H1 (cell line): ENCODE results near the gene ASB6. TPM values are rescaled to one million over a fixed set of nuclear protein-coding genes. Genes with fewer than 3 reads are reported as not detected.

Experiments
- CTCF ChIA-PET: fragments of 300-600 bp; sonication (Branson Sonifier 250); formaldehyde crosslinking; loops from one replicate; lab custom pipeline; 2021; ENCODE audit not compliant: partially characterized antibody; lab: Charles Lee
- POLR2A ChIA-PET: fragments of 300-600 bp; sonication (Branson Sonifier 250); formaldehyde crosslinking; loops from one replicate; lab custom pipeline; 2021; ENCODE audit warnings: inconsistent platforms; ENCODE audit not compliant: partially characterized antibody; lab: Charles Lee
- DNase-seq, 2 experiments: peaks; one replicate each; pipeline versions ENCODE4 v3.0.0 to v3.0.0-alpha.2; 2010 to 2022; ENCODE audit warnings: low spot score in 2 of 2, low read depth in 1 of 2, mixed read lengths in 1 of 2
- FAIRE-seq: peaks from 2 replicates; lab custom pipeline; 2011; peaks lifted over from hg19 to GRCh38; lab: Jason Lieb, UNC
- H2AFZ ChIP-seq: 2 replicates; pipeline ENCODE4 v1.8.1; 2012; ENCODE audit warnings: low read length, inconsistent platforms
- H2AK5ac ChIP-seq: 2 replicates; pipeline ENCODE4 v1.6.1; 2013; ENCODE audit warnings: low read depth, low read length
- H2BK120ac ChIP-seq: replicated peaks from 2 replicates; pipeline ENCODE3; 2013; ENCODE audit warnings: low read depth, low read length, inconsistent platforms
- H2BK12ac ChIP-seq: 2 replicates; pipeline ENCODE4 v1.6.1; 2013; ENCODE audit warnings: low read depth, low read length
- H2BK15ac ChIP-seq: 2 replicates; pipeline ENCODE4 v1.6.1; 2013; ENCODE audit warnings: low read length
- H2BK20ac ChIP-seq: 2 replicates; pipeline ENCODE4 v1.6.1; 2013; ENCODE audit warnings: low read length
- H2BK5ac ChIP-seq: 2 replicates; pipeline ENCODE4 v1.6.1; 2013; ENCODE audit warnings: low read depth, low read length
- H3K14ac ChIP-seq: 2 replicates; pipeline ENCODE4 v1.6.1; 2013; ENCODE audit warnings: inconsistent platforms; ENCODE audit not compliant: insufficient read length
- H3K18ac ChIP-seq: 2 replicates; pipeline ENCODE4 v1.6.1; 2013; ENCODE audit warnings: low read length; ENCODE audit errors: extremely low read depth
- H3K23ac ChIP-seq: 2 replicates; pipeline ENCODE4 v1.6.1; 2013; ENCODE audit warnings: inconsistent platforms; ENCODE audit not compliant: insufficient read length
- H3K23me2 ChIP-seq: 2 replicates; pipeline ENCODE4 v1.6.1; 2013; ENCODE audit warnings: low read depth, low read length
- H3K27ac ChIP-seq: 2 replicates; pipeline ENCODE4 v1.6.1; 2011; ENCODE audit warnings: low read depth, low read length, inconsistent platforms
- H3K27me3 ChIP-seq, 4 experiments: replicated peaks in 1 of 4; 1 replicate in 1 of 4; 2 replicates in 3 of 4; pipeline versions ENCODE4 v1.6.1 to v1.8.1; 2011 to 2013; ENCODE audit warnings: low read length in 3 of 4, mild to moderate bottlenecking in 3 of 4, inconsistent platforms in 2 of 4, mixed read lengths in 2 of 4, moderate library complexity in 1 of 4; ENCODE audit not compliant: control insufficient read depth in 3 of 4, insufficient read depth in 3 of 4; ENCODE audit errors: extremely low read depth in 1 of 4
- H3K36me3 ChIP-seq, 4 experiments: 2 replicates each; pipeline versions ENCODE4 v1.6.1 to v1.8.1; 2011 to 2013; ENCODE audit warnings: mild to moderate bottlenecking in 4 of 4, low read length in 3 of 4, moderate library complexity in 2 of 4, control low read depth in 1 of 4, inconsistent platforms in 1 of 4; ENCODE audit not compliant: insufficient read depth in 4 of 4, control insufficient read depth in 2 of 4
- H3K4ac ChIP-seq: replicated peaks from 2 replicates; pipeline ENCODE3; 2013; ENCODE audit warnings: low read length, low read depth, mixed read lengths, inconsistent platforms; ENCODE audit not compliant: insufficient read length
- H3K4me1 ChIP-seq, 4 experiments: replicated peaks in 1 of 4; 1 replicate in 1 of 4; 2 replicates in 3 of 4; pipeline versions ENCODE4 v1.6.1 to v1.8.1; 2011 to 2013; ENCODE audit warnings: low read length in 3 of 4, inconsistent platforms in 2 of 4, mixed read lengths in 1 of 4; ENCODE audit not compliant: insufficient read depth in 4 of 4, control insufficient read depth in 3 of 4
- H3K4me2 ChIP-seq, 2 experiments: 2 replicates each; pipeline versions ENCODE4 v1.6.1 to v1.8.1; 2011 to 2013; ENCODE audit warnings: low read depth in 2 of 2, low read length in 2 of 2, control low read depth in 1 of 2, inconsistent platforms in 1 of 2, mild to moderate bottlenecking in 1 of 2; ENCODE audit not compliant: insufficient read depth in 1 of 2
- H3K4me3 ChIP-seq, 4 experiments: fragments of 200-600, 300-600 bp in 1 of 4; sonication (generic), shearing (Covaris generic), sonication (Bioruptor Twin) in 1 of 4; 2 replicates each; pipeline versions ENCODE4 v1.5.1 to v1.8.1; 2011 to 2016; ENCODE audit warnings: low read length in 4 of 4, low read depth in 3 of 4, control low read depth in 2 of 4, inconsistent platforms in 2 of 4, mild to moderate bottlenecking in 2 of 4, mixed read lengths in 1 of 4, moderate library complexity in 1 of 4; ENCODE audit not compliant: insufficient read depth in 2 of 4; ENCODE audit errors: extremely low read depth in 1 of 4
- H3K56ac ChIP-seq: replicated peaks from 2 replicates; pipeline ENCODE3; 2013; ENCODE audit warnings: low read depth, mild to moderate bottlenecking, mixed read lengths, low read length, inconsistent platforms; ENCODE audit not compliant: insufficient read length
- H3K79me1 ChIP-seq: 2 replicates; pipeline ENCODE4 v1.6.1; 2013; ENCODE audit warnings: low read depth, low read length, control low read depth
- H3K79me2 ChIP-seq, 2 experiments: 2 replicates each; pipeline versions ENCODE4 v1.6.1 to v1.8.1; 2012 to 2013; ENCODE audit warnings: low read length in 2 of 2, mild to moderate bottlenecking in 2 of 2, inconsistent platforms in 1 of 2; ENCODE audit not compliant: insufficient read depth in 2 of 2, control insufficient read depth in 1 of 2
- H3K9ac ChIP-seq, 4 experiments: replicated peaks in 1 of 4; 1 replicate in 1 of 4; 2 replicates in 3 of 4; pipeline versions ENCODE4 v1.6.1 to v1.8.1; 2011 to 2013; ENCODE audit warnings: low read depth in 3 of 4, low read length in 3 of 4, control low read depth in 2 of 4, mild to moderate bottlenecking in 2 of 4, moderate library complexity in 2 of 4, inconsistent platforms in 1 of 4; ENCODE audit errors: extremely low read depth in 1 of 4
- H3K9me3 ChIP-seq, 2 experiments: 2 replicates each; pipeline versions ENCODE4 v1.6.1 to v1.8.1; 2012 to 2013; ENCODE audit warnings: mild to moderate bottlenecking in 2 of 2, moderate library complexity in 2 of 2, control low read depth in 1 of 2, inconsistent platforms in 1 of 2, low read depth in 1 of 2, low read length in 1 of 2, mixed read lengths in 1 of 2; ENCODE audit not compliant: insufficient read depth in 2 of 2
- H4K20me1 ChIP-seq, 2 experiments: replicated peaks in 1 of 2; 2 replicates each; pipeline versions ENCODE3 to v1.8.1; 2011 to 2013; ENCODE audit warnings: inconsistent platforms in 2 of 2, low read length in 2 of 2, mild to moderate bottlenecking in 1 of 2; ENCODE audit not compliant: insufficient read depth in 2 of 2, control insufficient read depth in 1 of 2
- H4K5ac ChIP-seq: 2 replicates; pipeline ENCODE4 v1.6.1; 2013; ENCODE audit warnings: low read length, low read depth, mixed read lengths, inconsistent platforms; ENCODE audit not compliant: insufficient read length
- H4K8ac ChIP-seq: 2 replicates; pipeline ENCODE4 v1.8.0; 2013; ENCODE audit warnings: mild to moderate bottlenecking, moderate library complexity, low read length, inconsistent platforms; ENCODE audit not compliant: insufficient read depth; ENCODE audit errors: extremely low read depth
- H4K91ac ChIP-seq: replicated peaks from 2 replicates; pipeline ENCODE3; 2013; ENCODE audit warnings: low read length, mixed read lengths, inconsistent platforms; ENCODE audit not compliant: insufficient read length
- ASH2L ChIP-seq: fragments of 200-600, 300-600 bp; sonication (generic); IDR thresholded peaks from one replicate; pipeline ENCODE4 v1.7.1; 2017; ENCODE audit warnings: low read length
- CREB1 ChIP-seq: IDR thresholded peaks from 2 replicates; pipeline ENCODE4 v1.6.1; 2012; ENCODE audit warnings: inconsistent platforms
- CTBP2 ChIP-seq: IDR thresholded peaks from 2 replicates; pipeline ENCODE4 v1.7.0; 2011; ENCODE audit warnings: borderline replicate concordance, mild to moderate bottlenecking, moderate library complexity, mixed read lengths, low read length; ENCODE audit not compliant: insufficient read depth, insufficient read length
- EZH2 ChIP-seq: fragments of 200-600 bp; sonication (generic); IDR thresholded peaks from 2 replicates; pipeline ENCODE4 v1.7.1; 2012; ENCODE audit warnings: low read depth, mild to moderate bottlenecking, moderate library complexity, low read length, inconsistent platforms; ENCODE audit not compliant: severe bottlenecking
- FOSL1 ChIP-seq: IDR thresholded peaks from 2 replicates; pipeline ENCODE4 v1.6.1; 2011; ENCODE audit warnings: mild to moderate bottlenecking, low read depth, low read length, moderate library complexity; ENCODE audit not compliant: insufficient read depth
- POU5F1 ChIP-seq: IDR thresholded peaks from 2 replicates; pipeline ENCODE4 v1.6.1; 2011; ENCODE audit warnings: low read depth, mild to moderate bottlenecking, low read length, moderate library complexity
- RAD21 ChIP-seq, 2 experiments: IDR thresholded peaks in 1 of 2; conservative IDR thresholded peaks in 1 of 2; 2 replicates each; pipeline ENCODE4 v1.6.1; 2011; ENCODE audit warnings: low read depth in 2 of 2, low read length in 2 of 2, improper control_type of control experiment in 1 of 2, inconsistent platforms in 1 of 2, mild to moderate bottlenecking in 1 of 2, moderate library complexity in 1 of 2
- RXRA ChIP-seq: IDR thresholded peaks from 2 replicates; pipeline ENCODE4 v1.6.1; 2011; ENCODE audit warnings: low read depth, mild to moderate bottlenecking, low read length, moderate library complexity; ENCODE audit not compliant: insufficient read depth
- SIX5 ChIP-seq: IDR thresholded peaks from 2 replicates; pipeline ENCODE4 v1.6.1; 2011; ENCODE audit warnings: mild to moderate bottlenecking, low read depth, low read length
- SP1 ChIP-seq: IDR thresholded peaks from 2 replicates; pipeline ENCODE4 v1.6.1; 2011; ENCODE audit warnings: low read depth, low read length
- SUZ12 ChIP-seq: fragments of 200-600 bp; sonication (generic); IDR thresholded peaks from 2 replicates; pipeline ENCODE4 v1.6.1; 2012; ENCODE audit warnings: mild to moderate bottlenecking, inconsistent platforms, low read length, moderate library complexity, mixed read lengths
- TAF1 ChIP-seq: IDR thresholded peaks from 2 replicates; pipeline ENCODE4 v1.6.1; 2011; ENCODE audit warnings: mild to moderate bottlenecking, low read depth, low read length
- WGBS, 2 experiments: shearing (Covaris generic) in 1 of 2; methylation state at CpG; one replicate each; pipeline versions ENCODE4 v1.1.6 to v1.1.7; 2013 to 2015; ENCODE audit warnings: low lambda C conversion rate in 2 of 2, mixed read lengths in 2 of 2, inconsistent platforms in 1 of 2, low coverage in 1 of 2, missing lambda C conversion rate in 1 of 2; ENCODE audit not compliant: insufficient replicate concordance in 2 of 2, insufficient coverage in 1 of 2, insufficient read length in 1 of 2; ENCODE audit errors: extremely low coverage in 1 of 2, missing lambda C conversion rate in 1 of 2; 5-methylcytosine and 5-hydroxymethylcytosine counted together
- polyA plus RNA-seq, 7 experiments: library from polyadenylated mRNA; depleted of rRNA in 3 of 7; stranded (reverse) in 5 of 7; unstranded in 2 of 7; fragments of >200 nt in 5 of 7; fragments of 200-250 nt in 2 of 7; gene quantifications; 1 replicate in 5 of 7; 2 replicates in 1 of 7; 4 replicates in 1 of 7; pipeline versions ENCODE4 v1.2.1 to v1.2.3, GENCODE V29; 2011 to 2013; ENCODE audit warnings: missing spikeins in 2 of 7, mixed read lengths in 2 of 7
- total RNA-seq: library from RNA; stranded (reverse); fragmentation: NEBNext Ultra II Directional; extraction: Animal tissue kit (Norgen Biotek cat#: 25700); gene quantifications from 2 replicates; pipeline ENCODE4 v1.2.1, GENCODE V29; 2021

The ASB6 gene
- total and polyA plus RNA-seq, 2 of the 8 experiments (the other 6 are each of a cell fraction or from before 2014, with no cell fraction given), result 14.0 to 17.3 TPM

DNA sequence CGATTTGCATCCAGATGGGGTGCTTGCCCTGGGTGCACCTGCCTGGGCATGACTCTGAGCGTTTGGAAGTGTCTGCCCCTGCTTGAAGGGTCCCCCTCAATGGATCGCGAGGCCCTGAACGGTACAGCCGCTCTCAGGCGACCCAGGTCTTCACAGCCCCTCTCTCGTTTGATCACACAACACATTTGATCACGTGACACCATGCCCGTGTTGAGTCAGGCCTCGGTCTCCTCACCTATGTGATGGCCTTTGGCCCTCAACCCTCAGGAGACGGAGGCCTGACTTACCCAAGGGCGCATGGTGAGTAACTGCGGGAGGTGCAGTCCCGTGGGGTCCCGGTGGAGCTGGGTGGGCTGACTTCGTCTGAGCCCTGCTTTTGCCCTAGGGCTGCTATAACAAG is 3.0 kb upstream of the ASB6 start:
- no peaks in the 10 kb centered on the region for H3K36me3 ChIP-seq
- H3K4me3 ChIP-seq, result no peak overlapping the region
- TF ChIP-seq SIX5 (no peak), ASH2L (no peak), RAD21 (IDR thresholded peaks at IDR 0.05 in 1 of 2, conservative IDR thresholded peaks at IDR 0.05 in 1 of 2; ENCODE audit: low read depth in 2 of 2, low read length in 2 of 2) (no peak), CTBP2 (no peak), POU5F1 (no peak), SP1 (no peak), TAF1 (no peak), EZH2 (no peak), SUZ12 (no peak), CREB1 (no peak), RXRA (no peak), FOSL1 (no peak)
- no peaks in the 10 kb centered on the region for H3K27me3 ChIP-seq
- no peak overlapping the region for H4K8ac ChIP-seq
- ChIA-PET POLR2A (no interaction called here), CTCF (interaction anchor here (0.6 to 3.3 kb wide), 11 partner anchors 16 to 144 kb away, joined by 3 to 26 read pairs (median 4); no protein-coding TSS in a partner anchor)
- H3K56ac ChIP-seq, result no peak overlapping the region
- H3K23ac ChIP-seq, result no peak overlapping the region
- H2AK5ac ChIP-seq, result no peak overlapping the region
- no peak overlapping the region for H3K18ac ChIP-seq
- H3K14ac ChIP-seq, result no peak overlapping the region
- DNase-seq (no peak), FAIRE-seq (no peak)
- no peak overlapping the region for H3K27ac ChIP-seq
- peaks cover 0 to 10% (median 6%) of the 10 kb centered on the region in 4 experiments; a peak in 4 of 7 replicates for H3K4me1 ChIP-seq
- no peak overlapping the region for H3K4ac ChIP-seq
- H3K9me3 ChIP-seq, result no peaks in the 10 kb centered on the region
- H3K79me2 ChIP-seq, result peaks cover 0 to 13% of the 10 kb centered on the region in 2 experiments; a peak in 2 of 4 replicates
- peaks cover 6 to 14% of the 10 kb centered on the region in 2 experiments for H4K20me1 ChIP-seq
- no peak overlapping the region for H2AFZ ChIP-seq
- no peak overlapping the region for H2BK15ac ChIP-seq
- H2BK20ac ChIP-seq, result no peak overlapping the region
- peaks cover 14% of the 10 kb centered on the region; the same call in 1 of the 2 replicates for H3K23me2 ChIP-seq
- peak overlapping the region; percentile 50; the same call in 1 of the 2 replicates for H2BK12ac ChIP-seq
- H3K4me2 ChIP-seq, result no peak overlapping the region
- no peak overlapping the region for H3K9ac ChIP-seq
- H3K79me1 ChIP-seq, result peaks cover 4% of the 10 kb centered on the region
- no peak overlapping the region for H4K91ac ChIP-seq
- 88% methylated on average over 17 of the region's 17 CpGs; no CpG with 5 or more reads in 1 of the 2 experiments for WGBS, 2 experiments
- H2BK120ac ChIP-seq, result no peak overlapping the region
- no peak overlapping the region for H4K5ac ChIP-seq
- no peak overlapping the region for H2BK5ac ChIP-seq
